HG02973 (cell line): ENCODE measurements around the gene FAT4.

Source experiments
- ATAC-seq: cut with Tn5 transposase; IDR thresholded peaks from one replicate; pipeline ENCODE4 v1.9.1; 2021; ENCODE audit warnings: moderate library complexity; ENCODE audit not compliant: unreplicated experiment

The FAT4 gene

GRCh38 chr4:125316791-125317524, 2.2 kb downstream of the FAT4 start:
- ATAC-seq, result no peak

- ATAC-seq, result no peak
These were observed 2.7 kb downstream of the FAT4 start for GRCh38 chr4:125317525-125317877.

GRCh38 chr4:125319311-125319710, 4.6 kb downstream of the FAT4 start:
- no peak for ATAC-seq

- no peak for ATAC-seq
These were observed 7.1 kb downstream of the FAT4 start for GRCh38 chr4:125321709-125322365.

GRCh38 chr4:125322366-125322730, 7.6 kb downstream of the FAT4 start:
- ATAC-seq, result no peak

GRCh38 chr4:125323654-125324053, 8.9 kb downstream of the FAT4 start:
- no peak for ATAC-seq

- ATAC-seq, result no peak
These were observed 11.0 kb downstream of the FAT4 start for GRCh38 chr4:125325733-125326132.

GRCh38 chr4:125331116-125331515, 16.4 kb downstream of the FAT4 start:
- no peak for ATAC-seq

- no peak for ATAC-seq
These were observed 20.2 kb downstream of the FAT4 start for GRCh38 chr4:125334926-125335325.

- no peak for ATAC-seq
These were observed 24.1 kb downstream of the FAT4 start for GRCh38 chr4:125338814-125339213.

- ATAC-seq, result no peak
These were observed 29.4 kb downstream of the FAT4 start for GRCh38 chr4:125344198-125344597.

- no peak for ATAC-seq
These were observed 31.9 kb downstream of the FAT4 start for GRCh38 chr4:125346616-125347015.

GRCh38 chr4:125350470-125351135, 35.8 kb downstream of the FAT4 start:
- no peak for ATAC-seq

GRCh38 chr4:125352521-125352920, 37.8 kb downstream of the FAT4 start:
- ATAC-seq, result no peak

GRCh38 chr4:125353131-125353530, 38.4 kb downstream of the FAT4 start:
- ATAC-seq, result no peak

GRCh38 chr4:125355791-125356190, 41.0 kb downstream of the FAT4 start:
- ATAC-seq, result no peak

- no peak for ATAC-seq
These were observed 42.9 kb downstream of the FAT4 start for GRCh38 chr4:125357675-125358074.

- ATAC-seq, result no peak
These were observed 43.7 kb downstream of the FAT4 start for GRCh38 chr4:125358453-125358852.

GRCh38 chr4:125359363-125359762, 44.6 kb downstream of the FAT4 start:
- no peak for ATAC-seq

- no peak for ATAC-seq
These were observed 45.3 kb downstream of the FAT4 start for GRCh38 chr4:125359960-125360634.

- no peak for ATAC-seq
These were observed 46.0 kb downstream of the FAT4 start for GRCh38 chr4:125360727-125361126.
